Measurements from ENCODE around the gene HSPA6. TPM values are rescaled to one million over a fixed set of nuclear protein-coding genes. Genes with fewer than 3 reads are reported as not detected.
"Not testable (repeated sequence)": the region's sequence is repeated elsewhere in the genome, so short reads cannot be mapped to it uniquely, and the experiment has no call there.

Gene HSPA6
- total RNA-seq, result under 1 TPM; 0.75 to 0.95 TPM

DNA sequence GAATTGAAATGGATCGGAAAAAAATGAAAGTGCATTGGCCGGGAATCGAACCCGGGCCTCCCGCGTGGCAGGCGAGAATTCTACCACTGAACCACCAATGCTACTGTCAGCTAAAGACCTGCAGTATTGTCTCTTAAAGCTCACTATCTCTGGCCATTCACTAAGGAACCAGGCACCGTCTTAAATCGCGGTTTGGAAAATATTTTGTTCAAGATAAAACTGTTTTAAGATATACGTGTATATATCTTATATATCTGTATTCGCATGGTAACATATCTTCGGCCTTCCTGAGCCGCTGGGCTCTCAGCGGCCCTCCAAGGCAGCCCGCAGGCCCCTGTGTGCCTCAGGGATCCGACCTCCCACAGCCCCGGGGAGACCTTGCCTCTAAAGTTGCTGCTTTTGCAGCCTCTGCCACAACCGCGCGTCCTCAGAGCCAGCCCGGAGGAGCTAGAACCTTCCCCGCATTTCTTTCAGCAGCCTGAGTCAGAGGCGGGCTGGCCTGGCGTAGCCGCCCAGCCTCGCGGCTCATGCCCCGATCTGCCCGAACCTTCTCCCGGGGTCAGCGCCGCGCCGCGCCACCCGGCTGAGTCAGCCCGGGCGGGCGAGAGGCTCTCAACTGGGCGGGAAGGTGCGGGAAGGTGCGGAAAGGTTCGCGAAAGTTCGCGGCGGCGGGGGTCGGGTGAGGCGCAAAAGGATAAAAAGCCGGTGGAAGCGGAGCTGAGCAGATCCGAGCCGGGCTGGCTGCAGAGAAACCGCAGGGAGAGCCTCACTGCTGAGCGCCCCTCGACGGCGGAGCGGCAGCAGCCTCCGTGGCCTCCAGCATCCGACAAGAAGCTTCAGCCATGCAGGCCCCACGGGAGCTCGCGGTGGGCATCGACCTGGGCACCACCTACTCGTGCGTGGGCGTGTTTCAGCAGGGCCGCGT is at the start of gene HSPA6:
TSS of gene HSPA6 (plus strand) at position 724 of the 925 bp plus-strand sequence. CDS start at position 843, 119 bp downstream.
- CTCF ChIA-PET, result interaction anchor here (0.6 to 1.6 kb wide), 3 partner anchors 32 to 95 kb away, joined by 3 to 5 read pairs (median 3); no protein-coding TSS in a partner anchor
- POLR2A ChIA-PET, result not testable (repeated sequence)

DNA sequence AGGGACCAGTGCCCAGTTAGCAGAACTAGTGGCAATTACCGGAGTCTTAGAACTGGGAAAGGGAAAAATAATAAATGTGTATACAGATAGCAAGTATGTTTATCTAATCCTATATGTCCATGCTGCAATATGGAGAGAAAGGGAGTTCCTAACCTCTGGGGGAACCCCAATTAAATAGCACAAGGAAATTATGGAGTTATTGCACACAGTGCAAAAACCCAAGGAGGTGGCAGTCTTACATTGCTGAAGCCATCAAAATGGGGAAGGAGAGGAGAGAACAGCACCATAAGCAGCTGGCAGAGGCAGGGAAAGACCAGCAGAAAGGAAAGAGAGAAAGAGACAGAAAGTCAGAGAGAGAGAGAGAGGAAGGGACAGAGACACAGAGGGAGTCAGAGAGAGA is 46.6 kb upstream of the HSPA6 start:
- POLR2A ChIA-PET, CTCF ChIA-PET: not testable (repeated sequence)

- ChIA-PET CTCF (no interaction called here), POLR2A (no interaction called here)
Measured at GRCh38 chr1:161478985-161479384, 45.4 kb upstream of the HSPA6 start.

GRCh38 chr1:161480381-161481035 is 43.8 kb upstream of the HSPA6 start:
- ChIA-PET CTCF (no interaction called here), POLR2A (no interaction called here)

DNA sequence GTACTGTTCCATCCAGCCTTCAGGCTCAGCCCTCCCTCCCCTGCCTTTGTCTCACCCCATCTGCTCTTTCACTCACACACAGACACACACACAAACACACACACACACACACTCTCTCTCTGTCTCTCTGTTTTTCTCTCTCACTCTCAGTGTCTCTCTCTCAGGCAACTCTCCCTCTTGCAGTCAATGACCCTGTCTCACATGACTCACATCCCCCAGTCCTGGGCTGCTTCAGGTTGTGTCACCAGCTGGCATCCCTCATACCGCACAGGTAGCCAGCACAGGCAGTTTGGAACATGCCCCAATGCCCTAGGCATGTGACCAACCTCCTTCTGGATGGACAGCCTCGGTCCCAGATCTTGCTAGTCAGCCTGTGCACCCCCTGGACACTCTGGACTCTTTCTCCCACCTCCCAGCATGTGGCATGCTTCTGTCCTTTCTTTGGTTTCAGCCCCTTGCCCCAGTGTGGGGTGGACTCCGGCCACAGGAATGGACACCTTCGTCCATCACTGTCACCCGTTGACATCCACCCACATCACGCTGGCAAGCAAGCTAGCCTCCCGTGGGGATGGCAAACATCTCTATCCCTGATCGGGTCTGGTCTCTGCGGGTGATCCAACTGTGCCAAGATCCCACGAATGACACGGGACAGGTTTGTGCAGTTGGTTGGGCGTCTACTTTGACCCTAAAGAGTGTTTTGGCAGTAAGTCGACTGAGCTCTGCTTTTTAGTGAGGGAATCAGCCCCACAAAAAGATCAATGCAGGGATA is 42.5 kb upstream of the HSPA6 start:
- POLR2A ChIA-PET, result no interaction called here
- CTCF ChIA-PET, result interaction anchor here (0.8 kb wide), 1 partner anchor 260 kb away, joined by 3 read pairs; no protein-coding TSS in a partner anchor

DNA sequence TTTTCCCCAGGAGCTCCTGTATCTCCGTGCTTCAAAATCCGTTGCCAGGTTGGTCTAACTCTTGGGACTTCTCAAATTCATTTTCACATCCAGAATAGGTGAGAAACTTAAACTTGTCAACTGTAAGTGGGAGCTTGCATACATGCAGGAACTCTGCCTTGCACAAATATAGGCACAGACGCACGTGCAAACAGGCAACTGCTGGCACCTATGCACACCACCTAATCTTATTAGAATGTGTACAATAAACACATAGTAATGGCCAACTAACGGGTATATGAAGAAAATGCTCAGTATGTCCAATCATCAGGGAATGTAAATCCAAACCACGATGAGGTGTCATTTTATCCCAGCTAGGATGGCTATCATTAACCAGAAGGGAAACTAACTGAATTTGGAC is 41.7 kb upstream of the HSPA6 start:
- POLR2A ChIA-PET, result no interaction called here
- CTCF ChIA-PET, result interaction anchor here (0.8 kb wide), 1 partner anchor 259 kb away, joined by 3 read pairs; no protein-coding TSS in a partner anchor

DNA sequence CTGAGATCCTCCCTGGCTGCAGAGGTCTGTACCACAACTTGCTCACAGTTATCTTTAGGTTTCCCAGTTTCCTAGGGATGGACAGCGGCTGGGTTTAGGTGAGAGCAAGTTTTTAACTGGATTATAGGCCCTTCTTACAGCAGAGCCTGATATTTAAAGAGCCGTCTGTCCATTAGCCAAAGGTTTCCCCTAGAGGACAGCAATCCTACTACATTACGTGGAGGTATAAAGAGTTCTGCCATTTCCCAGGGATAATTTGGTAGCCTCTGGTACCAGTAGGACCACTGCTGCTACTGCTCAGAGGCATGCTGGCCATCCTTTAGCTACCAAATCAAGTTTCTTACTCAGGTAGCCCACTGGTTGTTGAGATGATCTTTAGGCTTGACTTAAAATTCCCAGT is 41.0 kb upstream of the HSPA6 start:
- CTCF ChIA-PET, result no interaction called here
- POLR2A ChIA-PET, result no interaction called here

DNA sequence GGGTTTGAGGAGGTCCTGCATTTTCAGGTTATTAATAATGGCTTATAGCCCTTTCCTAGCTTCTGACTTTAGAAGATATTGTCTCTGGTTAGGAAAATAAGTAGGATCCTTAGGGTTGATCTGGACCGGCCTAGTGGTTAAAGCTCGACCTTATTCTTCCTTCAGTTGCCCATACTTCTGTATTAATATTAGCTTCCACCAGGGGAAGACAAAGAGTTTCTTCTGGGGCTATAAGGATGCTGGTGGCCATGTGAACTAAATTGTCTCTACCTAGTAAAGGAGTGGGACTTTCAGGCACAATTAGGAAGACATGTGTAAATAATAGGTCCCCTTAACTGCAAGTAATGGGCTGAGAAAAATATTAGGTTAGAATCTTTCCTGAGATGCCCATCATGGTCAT is 39.7 kb upstream of the HSPA6 start:
- POLR2A ChIA-PET, result no interaction called here
- CTCF ChIA-PET, result no interaction called here

DNA sequence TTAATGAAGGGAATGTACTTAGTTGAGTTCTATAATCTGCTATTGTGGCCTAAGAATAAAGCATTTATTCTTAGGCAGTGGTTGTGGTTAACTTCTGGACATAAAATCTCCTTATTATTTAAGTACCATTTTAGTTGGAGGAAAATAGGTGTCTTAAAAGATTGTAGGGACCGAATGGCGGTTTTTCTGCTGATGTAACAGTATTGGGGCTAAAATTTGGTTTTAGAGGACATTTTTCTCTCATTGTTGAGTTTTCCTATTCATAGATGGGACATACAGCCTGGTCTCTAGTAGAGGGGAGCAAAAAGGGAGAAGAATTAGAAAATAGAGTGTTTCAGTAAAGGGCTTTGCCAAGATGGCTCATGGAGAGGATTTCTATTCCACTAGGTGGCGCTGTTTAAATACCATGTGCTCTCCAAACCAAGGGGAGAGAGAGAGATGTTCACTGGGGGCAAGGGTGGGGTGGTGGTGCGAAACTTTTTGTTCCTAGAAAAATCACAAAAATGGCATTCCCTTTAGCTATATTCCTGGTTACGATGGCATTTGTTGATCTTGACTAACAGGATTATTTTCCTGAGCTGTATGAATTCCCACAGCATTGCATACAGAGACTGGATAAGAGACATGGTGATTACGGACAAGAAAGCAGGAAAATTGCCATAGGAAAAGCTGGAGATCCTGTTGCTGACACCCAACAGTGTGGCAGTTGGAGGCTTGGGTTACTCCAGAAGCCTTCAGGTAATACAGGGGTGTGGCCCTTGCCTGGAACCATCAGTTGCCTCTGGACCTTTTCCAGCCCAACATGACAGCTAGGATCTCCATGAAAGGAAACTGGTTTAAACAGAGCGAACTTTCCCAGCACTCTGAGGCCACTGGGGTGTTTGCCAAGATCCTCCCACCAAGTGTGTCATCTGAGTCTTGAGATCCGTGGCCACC is 37.3 kb upstream of the HSPA6 start:
- ChIA-PET CTCF (interaction anchor here (0.8 to 1.7 kb wide), 7 partner anchors 16 to 257 kb away, joined by 3 to 8 read pairs (median 5); partner anchors contain the start of gene HSPA6), POLR2A (no interaction called here)

DNA sequence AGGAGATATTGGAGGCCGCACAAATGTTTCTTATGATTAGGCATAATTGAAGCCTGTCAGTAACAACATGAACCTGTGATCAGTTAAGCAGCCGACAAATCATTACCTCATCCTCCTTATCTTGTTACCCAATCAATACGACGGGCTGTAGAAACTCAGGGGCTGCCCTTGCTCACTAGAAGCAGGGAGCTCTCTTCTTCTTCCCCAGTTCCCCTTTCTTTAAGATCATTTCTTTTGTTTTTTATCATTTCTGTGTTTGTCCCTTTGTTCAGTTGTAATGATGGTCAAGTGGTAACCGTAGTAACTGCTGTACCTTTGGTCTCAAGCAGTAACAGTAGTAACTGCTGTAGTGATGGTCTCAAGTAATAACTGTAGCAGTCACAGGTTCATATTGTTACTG is 32.9 kb upstream of the HSPA6 start:
- ChIA-PET CTCF (interaction anchor here (1.1 to 1.3 kb wide), 2 partner anchors 33 to 248 kb away, joined by 3 read pairs; partner anchors contain the start of gene HSPA6), POLR2A (no interaction called here)

DNA sequence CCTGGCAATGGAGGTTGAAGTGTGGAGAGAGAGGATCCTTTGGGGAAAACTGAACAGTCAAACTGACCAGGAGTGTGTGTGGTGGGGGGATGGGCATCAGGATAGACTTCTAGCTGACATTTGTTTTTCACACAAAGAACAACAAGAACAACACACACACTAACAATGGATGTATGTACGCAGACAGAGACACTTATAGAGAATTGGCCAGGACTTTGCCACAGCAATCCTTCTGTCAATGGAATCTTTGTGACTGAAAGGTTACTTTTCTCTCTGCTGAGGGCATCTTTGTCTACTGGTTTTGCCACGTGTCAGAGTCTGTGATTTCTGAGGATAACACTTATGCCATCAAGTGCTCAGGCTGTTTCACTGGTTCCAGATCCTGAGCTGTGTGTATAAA is 31.5 kb upstream of the HSPA6 start:
- ChIA-PET CTCF (interaction anchor here (1.3 kb wide), 1 partner anchor 31 kb away, joined by 3 read pairs; the partner anchor contains the start of gene HSPA6), POLR2A (no interaction called here)

GRCh38 chr1:161494091-161494735 is 30.1 kb upstream of the HSPA6 start:
- ChIA-PET CTCF (interaction anchor here (0.6 kb wide), 1 partner anchor 11 kb away, joined by 4 read pairs; no protein-coding TSS in a partner anchor), POLR2A (no interaction called here)

DNA sequence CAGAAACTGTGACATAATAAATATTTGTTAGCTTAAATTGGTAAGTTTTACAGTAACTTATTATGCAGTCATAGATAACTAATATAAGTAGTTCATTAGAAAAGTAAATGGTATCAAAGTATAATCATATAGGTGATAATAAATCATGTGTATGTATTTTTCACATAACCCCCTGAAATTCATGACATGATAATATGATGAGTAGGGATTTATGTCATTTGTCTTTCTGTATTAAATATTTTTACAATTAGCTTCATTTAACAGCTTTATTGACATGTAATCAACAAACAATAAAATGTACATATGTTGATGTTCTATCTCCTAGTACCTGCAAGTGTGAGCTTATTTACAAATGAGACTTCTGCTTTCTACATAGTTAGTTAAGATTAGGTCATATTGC is 28.9 kb upstream of the HSPA6 start:
- CTCF ChIA-PET, result interaction anchor here (0.6 to 1.2 kb wide), 2 partner anchors 246 to 254 kb away, joined by 3 read pairs; partner anchors contain the start of gene DUSP12
- POLR2A ChIA-PET, result no interaction called here

GRCh38 chr1:161497961-161498360 is 26.4 kb upstream of the HSPA6 start:
- POLR2A ChIA-PET, result no interaction called here

DNA sequence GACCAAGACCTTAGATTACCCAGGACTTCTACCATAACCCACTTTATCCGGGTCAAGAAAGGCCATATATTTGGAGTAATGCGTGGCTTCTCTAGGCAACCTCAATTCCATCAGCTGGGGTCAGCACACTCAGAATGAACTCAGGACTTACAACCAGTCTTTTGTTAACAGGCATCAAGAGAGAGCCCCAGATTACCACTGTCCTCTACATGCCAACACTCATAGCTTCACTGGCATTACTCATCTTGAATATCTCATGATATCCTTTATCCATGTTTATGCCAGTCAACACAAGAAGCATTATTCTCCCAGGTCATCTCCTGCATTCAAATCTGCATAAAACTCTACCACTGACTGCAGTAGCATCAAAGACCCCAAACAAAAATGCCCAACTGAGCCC is 25.7 kb upstream of the HSPA6 start:
- POLR2A ChIA-PET, result no interaction called here
- CTCF ChIA-PET, result no interaction called here

More at GRCh38 chr1:161497961-161498360, 26.4 kb upstream of the HSPA6 start:
- CTCF ChIA-PET, result no interaction called here

DNA sequence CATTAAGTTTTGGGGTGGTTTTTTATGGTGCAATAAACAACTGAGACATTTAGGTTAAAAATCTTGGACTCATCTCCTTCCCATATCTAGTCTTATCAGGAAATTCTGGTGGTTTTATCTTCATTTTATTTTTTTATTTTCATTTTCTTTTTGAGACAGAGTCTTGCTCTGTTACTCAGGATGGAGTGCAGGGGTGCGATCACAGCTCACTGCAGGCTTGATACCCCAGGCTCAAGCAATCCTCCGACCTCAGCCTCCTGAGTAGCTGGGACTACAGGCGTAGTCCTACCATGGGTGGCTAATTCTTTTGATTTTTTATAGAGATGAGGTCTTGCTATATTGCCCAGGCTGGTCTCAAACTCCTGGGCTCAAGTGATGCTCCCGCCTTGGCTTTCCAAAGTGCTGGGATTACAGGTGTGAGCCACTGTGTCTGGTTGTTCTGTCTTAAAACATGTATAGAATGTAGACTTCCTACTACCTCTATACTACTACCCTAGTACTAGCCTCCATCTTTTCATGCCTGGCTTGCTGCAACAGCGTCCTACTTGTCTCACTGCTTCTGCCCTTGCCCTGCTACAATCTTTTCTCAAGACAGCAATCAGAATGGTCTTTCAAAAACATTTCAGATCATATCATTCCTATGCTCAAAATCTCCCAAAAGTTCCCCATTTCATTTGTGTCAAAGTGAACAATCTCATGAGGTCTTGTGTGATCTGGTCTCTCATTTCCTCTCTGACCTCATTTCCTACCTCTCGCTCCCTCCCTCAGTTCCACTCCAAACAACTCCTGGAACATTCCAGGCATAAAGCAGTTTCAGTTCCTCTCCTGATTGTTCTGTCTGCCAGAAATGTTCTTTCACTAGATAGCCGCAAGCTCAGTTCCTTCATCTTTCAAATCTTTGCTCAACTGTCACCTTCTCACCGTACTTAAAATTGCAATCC is 25.0 kb upstream of the HSPA6 start:
- ChIA-PET POLR2A (no interaction called here), CTCF (no interaction called here)

GRCh38 chr1:161501234-161501633 is 23.1 kb upstream of the HSPA6 start:
- ChIA-PET CTCF (no interaction called here), POLR2A (no interaction called here)

Measured in activated CD8-positive, alpha-beta memory T cell treated with anti-CD3 and anti-CD28 coated beads for 36 hours (primary cell).